GM18873 (cell line): ENCODE measurements around the gene RIN1.
"Not testable (repeated sequence)": the region's sequence is repeated elsewhere in the genome, so short reads cannot be mapped to it uniquely, and the experiment has no call there.

Experiments
- ATAC-seq: cut with Tn5 transposase; IDR thresholded peaks from one replicate; pipeline ENCODE4 v1.9.1; 2021; ENCODE audit warnings: mild to moderate bottlenecking, moderate library complexity, moderate number of reproducible peaks; ENCODE audit not compliant: unreplicated experiment, low FRiP score

The RIN1 gene, protein sequence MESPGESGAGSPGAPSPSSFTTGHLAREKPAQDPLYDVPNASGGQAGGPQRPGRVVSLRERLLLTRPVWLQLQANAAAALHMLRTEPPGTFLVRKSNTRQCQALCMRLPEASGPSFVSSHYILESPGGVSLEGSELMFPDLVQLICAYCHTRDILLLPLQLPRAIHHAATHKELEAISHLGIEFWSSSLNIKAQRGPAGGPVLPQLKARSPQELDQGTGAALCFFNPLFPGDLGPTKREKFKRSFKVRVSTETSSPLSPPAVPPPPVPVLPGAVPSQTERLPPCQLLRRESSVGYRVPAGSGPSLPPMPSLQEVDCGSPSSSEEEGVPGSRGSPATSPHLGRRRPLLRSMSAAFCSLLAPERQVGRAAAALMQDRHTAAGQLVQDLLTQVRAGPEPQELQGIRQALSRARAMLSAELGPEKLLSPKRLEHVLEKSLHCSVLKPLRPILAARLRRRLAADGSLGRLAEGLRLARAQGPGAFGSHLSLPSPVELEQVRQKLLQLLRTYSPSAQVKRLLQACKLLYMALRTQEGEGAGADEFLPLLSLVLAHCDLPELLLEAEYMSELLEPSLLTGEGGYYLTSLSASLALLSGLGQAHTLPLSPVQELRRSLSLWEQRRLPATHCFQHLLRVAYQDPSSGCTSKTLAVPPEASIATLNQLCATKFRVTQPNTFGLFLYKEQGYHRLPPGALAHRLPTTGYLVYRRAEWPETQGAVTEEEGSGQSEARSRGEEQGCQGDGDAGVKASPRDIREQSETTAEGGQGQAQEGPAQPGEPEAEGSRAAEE

GRCh38 chr11:66336234-66337102 is at the start of gene RIN1:
RIN1 (minus strand) TSS chr11:66336434; CDS start chr11:66336402, 32 bp downstream.
- ATAC-seq: peak; percentile 54

GRCh38 chr11:66384316-66384715 is 48.1 kb upstream of the RIN1 start:
- not testable (repeated sequence) for ATAC-seq

- ATAC-seq: not testable (repeated sequence)
These were observed 44.0 kb upstream of the RIN1 start for GRCh38 chr11:66380264-66380663.

DNA sequence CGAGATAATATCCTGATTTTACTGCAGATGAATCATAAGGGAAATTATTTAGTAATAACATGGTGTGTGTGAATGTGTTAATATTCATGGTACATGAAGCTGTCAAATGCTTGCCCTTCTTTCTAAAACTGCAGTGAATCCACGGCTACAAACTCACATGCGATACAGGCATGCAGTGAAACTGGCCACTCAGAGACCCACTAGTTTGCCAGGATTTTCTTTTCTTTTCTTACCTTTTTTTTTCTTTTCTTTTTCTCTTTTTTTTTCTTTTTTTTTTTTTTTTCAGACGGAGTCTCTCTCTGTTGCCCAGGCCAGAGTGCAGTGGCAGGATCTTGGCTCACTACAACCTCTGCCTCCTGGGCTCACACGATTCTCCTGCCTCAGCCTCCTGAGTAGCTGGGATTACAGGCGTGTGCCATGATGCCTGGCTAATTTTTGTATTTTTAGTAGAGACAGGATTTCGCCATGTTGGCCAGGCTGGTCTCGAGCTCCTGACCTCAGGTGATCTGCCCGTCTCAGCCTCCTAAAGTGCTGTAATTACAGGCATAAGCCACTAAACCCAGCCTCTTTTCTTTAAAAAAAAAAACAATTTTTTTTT is 37.6 kb upstream of the RIN1 start:
- not testable (repeated sequence) for ATAC-seq

GRCh38 chr11:66373265-66373664 is 37.0 kb upstream of the RIN1 start:
- ATAC-seq: no peak

DNA sequence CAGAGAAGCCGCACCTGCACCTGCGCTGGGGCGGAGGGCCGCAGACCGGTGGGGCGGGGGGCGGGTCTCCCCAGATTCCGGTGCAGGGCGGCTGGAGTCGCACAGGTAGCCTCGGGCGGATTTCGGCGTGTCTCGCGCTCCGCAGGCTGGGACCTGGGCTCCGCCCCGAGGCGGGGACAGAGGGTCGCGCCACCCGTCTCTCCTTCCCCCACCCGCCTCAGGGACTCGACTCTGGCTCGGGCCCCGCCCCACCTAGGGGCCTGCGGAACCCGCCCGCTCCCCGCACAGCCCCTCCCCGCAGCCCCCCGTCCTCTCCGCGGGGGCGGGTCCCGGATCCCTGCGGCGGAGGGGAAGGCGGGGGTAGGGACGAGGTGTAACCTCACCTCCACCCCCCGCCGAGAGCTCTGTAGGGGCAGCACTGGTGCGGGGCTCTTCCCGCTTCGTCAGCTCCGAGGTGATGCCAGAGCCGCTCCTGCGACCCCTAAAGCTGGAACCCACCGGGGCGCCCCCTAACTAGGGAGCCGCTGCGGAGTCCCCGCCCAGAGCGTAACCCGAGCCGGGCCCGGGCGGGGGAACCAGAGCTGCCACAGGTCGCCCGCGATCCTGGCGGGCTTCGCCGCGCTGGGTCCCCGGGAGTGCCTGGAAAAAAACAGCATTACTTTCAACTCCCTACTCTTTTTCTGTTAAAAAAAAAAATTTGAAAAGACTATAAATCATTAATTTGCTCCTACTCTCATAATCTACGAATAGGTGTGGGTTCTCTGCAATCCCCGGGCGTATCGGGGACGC is 35.6 kb upstream of the RIN1 start, which contains the start of gene SLC29A2:
TSS of gene SLC29A2 (minus strand) at position 134 of the 789 bp plus-strand sequence. CDS start 169 bp downstream, outside the sequence.
- no peak for ATAC-seq

GRCh38 chr11:66369073-66369894 is 33.0 kb upstream of the RIN1 start:
- ATAC-seq: no peak

DNA sequence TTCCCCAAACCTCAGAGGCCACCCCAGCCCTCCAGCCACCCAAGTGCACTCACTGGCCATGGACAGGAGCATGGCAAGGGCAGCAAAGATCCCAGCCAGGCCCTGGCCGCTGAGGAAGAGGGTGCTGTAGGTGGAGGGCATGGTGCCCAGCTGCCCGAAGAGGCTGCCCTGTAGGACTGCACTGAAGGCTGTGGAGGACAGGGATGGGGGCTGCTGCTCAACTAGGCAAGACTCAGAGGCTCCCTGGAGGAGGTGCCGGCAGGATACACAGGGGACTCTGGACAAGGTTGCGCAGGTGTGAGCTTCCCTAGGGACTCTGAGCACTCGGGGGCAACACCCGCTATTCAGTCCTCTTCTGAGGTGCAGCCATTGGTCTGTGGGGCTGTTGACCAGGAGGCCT is 32.2 kb upstream of the RIN1 start:
- no peak for ATAC-seq

- ATAC-seq: no peak
These were observed 31.5 kb upstream of the RIN1 start for GRCh38 chr11:66367561-66368312.

GRCh38 chr11:66366844-66367477 is 30.7 kb upstream of the RIN1 start:
- ATAC-seq: no peak

DNA sequence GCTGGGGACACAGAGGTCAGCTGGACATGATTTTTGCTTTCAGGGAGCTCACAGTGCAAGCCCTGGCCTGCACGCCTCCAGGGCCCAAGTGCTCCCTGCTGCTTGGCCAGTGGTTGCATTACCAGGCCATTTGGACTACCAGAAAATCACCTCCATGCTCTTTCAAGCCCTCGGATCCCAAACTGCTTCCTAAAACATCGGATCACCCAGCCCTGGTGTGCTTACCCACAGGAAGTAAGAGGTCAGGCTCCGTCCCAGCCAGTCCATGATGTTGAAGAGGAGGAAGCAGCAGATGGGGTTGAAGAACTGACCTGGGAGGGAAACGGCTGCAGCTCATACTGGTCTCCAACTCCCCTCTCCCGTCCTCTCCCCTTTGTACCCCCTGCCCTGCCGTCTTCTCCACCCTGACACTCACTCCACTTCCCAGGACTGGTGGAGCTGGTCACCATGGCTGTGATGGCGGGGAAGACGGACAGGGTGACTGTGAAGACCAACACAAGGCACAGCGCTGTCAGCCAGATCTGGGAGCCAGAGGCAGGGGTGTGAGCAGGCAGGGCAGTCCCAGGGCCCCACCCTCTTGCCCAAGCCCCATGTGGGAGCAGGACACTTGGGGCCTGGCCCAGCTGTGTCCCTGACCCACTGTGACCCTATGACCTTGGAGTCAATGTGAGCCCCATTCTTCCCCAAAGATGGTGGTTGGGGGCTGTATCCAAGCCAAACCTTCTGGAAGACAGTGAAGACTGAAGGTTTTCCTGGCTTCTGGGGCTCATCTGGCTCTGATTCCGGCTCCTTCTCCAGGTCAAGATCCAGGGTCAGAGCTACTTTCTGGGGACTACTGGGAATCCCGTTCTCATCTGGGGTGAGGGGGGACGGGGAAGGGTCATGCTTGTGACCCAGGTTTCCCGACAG is 29.7 kb upstream of the RIN1 start:
- ATAC-seq: no peak

GRCh38 chr11:66365166-66365565 is 28.9 kb upstream of the RIN1 start:
- ATAC-seq: no peak

DNA sequence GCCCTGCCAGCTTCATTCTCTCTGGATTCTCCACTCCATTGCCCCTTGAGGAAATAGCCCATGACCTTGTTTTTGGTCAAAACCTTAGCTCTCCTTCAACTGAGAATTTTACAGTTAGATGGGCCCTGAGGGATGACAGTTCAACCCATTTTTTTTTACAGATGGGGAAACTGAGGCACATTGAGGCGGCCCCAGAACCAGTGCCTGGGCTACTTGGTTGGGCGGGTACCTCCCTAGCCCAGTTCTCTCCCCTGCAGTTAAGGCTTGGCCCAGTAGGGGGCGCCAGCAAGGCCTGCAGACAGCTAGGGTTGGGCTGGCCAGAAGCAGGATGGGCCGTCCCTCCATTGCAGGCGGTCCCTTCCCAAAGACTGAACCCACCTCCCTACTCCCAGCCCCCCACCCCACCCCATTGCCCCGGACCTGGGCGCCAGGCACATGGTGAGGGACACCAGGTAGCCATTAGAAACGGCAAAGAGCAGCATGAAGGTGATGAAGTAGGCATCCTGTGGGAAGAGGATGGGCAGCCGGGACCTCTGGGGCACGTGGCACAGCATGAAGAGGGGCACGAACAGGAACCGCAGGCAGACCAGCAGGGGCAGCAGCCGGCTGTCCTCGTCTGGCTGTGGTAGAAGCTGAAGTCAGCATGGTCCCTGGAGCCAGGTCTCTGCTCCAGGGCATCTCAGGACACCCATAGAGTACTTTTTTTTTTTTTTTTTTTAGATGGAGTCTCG is 27.7 kb upstream of the RIN1 start:
- ATAC-seq: no peak

DNA sequence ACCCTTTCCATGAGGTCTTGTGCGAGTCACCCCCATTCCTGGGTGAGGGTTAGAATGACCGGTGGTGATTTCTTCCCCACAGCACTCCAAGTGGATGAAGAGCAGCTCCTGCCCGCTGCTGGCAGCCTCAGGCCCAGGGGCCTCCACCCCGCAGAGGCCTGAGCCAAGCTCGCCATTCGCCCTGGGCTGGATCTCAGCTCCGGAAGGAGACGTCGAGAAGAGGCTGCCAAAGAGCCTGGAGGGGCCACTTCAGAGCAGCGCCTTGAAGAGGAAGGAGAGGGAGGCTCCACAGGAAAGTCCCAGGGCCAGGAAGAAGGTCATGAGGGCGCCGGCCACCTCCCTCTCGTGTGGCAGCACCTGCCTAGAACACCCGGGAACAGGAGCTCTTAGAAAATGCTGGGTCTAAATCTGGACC is 27.0 kb upstream of the RIN1 start:
- ATAC-seq: no peak

- no peak for ATAC-seq
These were observed 26.4 kb upstream of the RIN1 start for GRCh38 chr11:66362481-66363147.
